COLO829 (cell line): ENCODE data around the gene PRR20C.
"Not testable (repeated sequence)": the region's sequence is repeated elsewhere in the genome, so short reads cannot be mapped to it uniquely, and the experiment has no call there.

Source experiments
- DNase-seq: peaks from one replicate; pipeline ENCODE4 v3.0.0; 2012; ENCODE audit warnings: low spot score

Gene PRR20C

GRCh38 chr13:57153761-57154160 is at the start of gene PRR20C:
Gene PRR20C (plus strand): TSS chr13:57154061. CDS start chr13:57154448, 387 bp downstream.
- not testable (repeated sequence) for DNase-seq

- no peak for DNase-seq
Measured at GRCh38 chr13:57114945-57115344, 38.9 kb upstream of the PRR20C start.

- no peak for DNase-seq
Measured at GRCh38 chr13:57123681-57124080, 30.2 kb upstream of the PRR20C start.

GRCh38 chr13:57128909-57129308 is 25.0 kb upstream of the PRR20C start:
- peak; percentile 3 for DNase-seq

GRCh38 chr13:57136093-57136492 is 17.8 kb upstream of the PRR20C start:
- no peak for DNase-seq

- no peak for DNase-seq
Measured at GRCh38 chr13:57137585-57137984, 16.3 kb upstream of the PRR20C start.

- DNase-seq, result peak; percentile 3
Measured at GRCh38 chr13:57138988-57139387, 14.9 kb upstream of the PRR20C start.

- not testable (repeated sequence) for DNase-seq
Measured at GRCh38 chr13:57139781-57140180, 14.1 kb upstream of the PRR20C start.

- DNase-seq, result not testable (repeated sequence)
Measured at GRCh38 chr13:57140235-57140968, 13.5 kb upstream of the PRR20C start, which contains the start of gene PRR20A. Gene PRR20A (plus strand): TSS chr13:57140918. CDS start chr13:57141305, 387 bp downstream.

- DNase-seq, result not testable (repeated sequence)
Measured at GRCh38 chr13:57147188-57147587, 6.7 kb upstream of the PRR20C start, which contains the start of gene PRR20B. Gene PRR20B (plus strand): TSS chr13:57147488. CDS start chr13:57147875, 387 bp downstream.

- not testable (repeated sequence) for DNase-seq
Measured at GRCh38 chr13:57148106-57148505, 5.8 kb upstream of the PRR20C start.

GRCh38 chr13:57160332-57160731 is 6.5 kb downstream of the PRR20C start, which contains the start of gene PRR20D:
Gene PRR20D (plus strand): TSS chr13:57160632. CDS start chr13:57161019, 387 bp downstream.
- DNase-seq, result not testable (repeated sequence)

- not testable (repeated sequence) for DNase-seq
Measured at GRCh38 chr13:57166897-57167296, 13.0 kb downstream of the PRR20C start, which contains the start of gene PRR20E. Gene PRR20E (plus strand): TSS chr13:57167197. CDS start chr13:57167584, 387 bp downstream.

- no peak for DNase-seq
Measured at GRCh38 chr13:57191667-57192066, 37.8 kb downstream of the PRR20C start.
